MM.1S (cell line): ENCODE data around the gene OVCA2.

Source experiments
- DNase-seq: peaks from one replicate; pipeline ENCODE4 v3.0.0-alpha.2; 2015
- H2AFZ ChIP-seq: fragments of 300-600 bp; sonication (generic); 2 replicates; pipeline ENCODE4 v1.6.0; 2016; ENCODE audit warnings: antibody characterized with exemption, low read length
- H3F3A ChIP-seq: fragments of 300-600 bp; sonication (generic); 2 replicates; pipeline ENCODE4 v1.6.1; 2016; ENCODE audit warnings: mild to moderate bottlenecking, antibody characterized with exemption, low read length, moderate library complexity, mixed read lengths; ENCODE audit not compliant: insufficient read depth
- H3K27ac ChIP-seq: fragments of 300-600 bp; sonication (generic); 2 replicates; pipeline ENCODE4 v1.5.1; 2016; ENCODE audit warnings: mild to moderate bottlenecking, low read length
- H3K27me3 ChIP-seq: fragments of 300-600 bp; sonication (generic); replicated peaks from 2 replicates; pipeline ENCODE4 v1.6.0; 2016; ENCODE audit warnings: low read length; ENCODE audit not compliant: insufficient read depth
- H3K36me3 ChIP-seq: fragments of 300-600 bp; sonication (generic); replicated peaks from 2 replicates; pipeline ENCODE4 v1.6.1; 2016; ENCODE audit warnings: mild to moderate bottlenecking, low read length, mixed read lengths; ENCODE audit not compliant: insufficient read depth
- H3K4me1 ChIP-seq: fragments of 300-600 bp; sonication (generic); 2 replicates; pipeline ENCODE4 v1.6.1; 2016; ENCODE audit warnings: low read length, mixed read lengths
- H3K4me2 ChIP-seq: fragments of 300-600 bp; sonication (generic); 2 replicates; pipeline ENCODE4 v1.6.0; 2016; ENCODE audit warnings: low read depth, low read length
- H3K4me3 ChIP-seq: fragments of 300-600 bp; sonication (generic); 2 replicates; pipeline ENCODE4 v1.5.1; 2016; ENCODE audit warnings: low read length, mixed read lengths
- H3K79me2 ChIP-seq: fragments of 300-600 bp; sonication (generic); 2 replicates; pipeline ENCODE4 v1.6.1; 2016; ENCODE audit warnings: mixed run types, low read length, mixed read lengths
- H3K9ac ChIP-seq: fragments of 300-600 bp; sonication (generic); 2 replicates; pipeline ENCODE4 v1.6.1; 2016; ENCODE audit warnings: low read length, mixed read lengths
- H3K9me2 ChIP-seq: fragments of 300-600 bp; sonication (generic); replicated peaks from 2 replicates; pipeline ENCODE4 v1.6.1; 2016; ENCODE audit warnings: mild to moderate bottlenecking, low read length, mixed read lengths; ENCODE audit not compliant: insufficient read depth
- H3K9me3 ChIP-seq: fragments of 300-600 bp; sonication (generic); replicated peaks from 2 replicates; pipeline ENCODE4 v1.6.1; 2016; ENCODE audit warnings: mild to moderate bottlenecking, low read length, mixed read lengths; ENCODE audit not compliant: insufficient read depth
- H4K20me1 ChIP-seq: fragments of 300-600 bp; sonication (generic); 2 replicates; pipeline ENCODE4 v1.6.1; 2016; ENCODE audit warnings: mild to moderate bottlenecking, low read length, moderate library complexity, mixed read lengths; ENCODE audit not compliant: insufficient read depth
- CTCF ChIP-seq: fragments of 300-600 bp; sonication (generic); IDR thresholded peaks from 2 replicates; pipeline ENCODE4 v1.5.1; 2016; ENCODE audit warnings: antibody characterized with exemption, low read length, mixed read lengths
- EZH2 ChIP-seq: fragments of 300-600 bp; sonication (generic); optimal IDR thresholded peaks from 2 replicates; pipeline ENCODE3; 2017; ENCODE audit warnings: low read depth, mild to moderate bottlenecking, antibody characterized with exemption, low read length, mixed read lengths
- EZH2phosphoT487 ChIP-seq: fragments of 300-600 bp; sonication (generic); IDR thresholded peaks from 2 replicates; pipeline ENCODE4 v1.6.1; 2018; ENCODE audit warnings: antibody characterized with exemption, low read length

OVCA2 gene

DNA sequence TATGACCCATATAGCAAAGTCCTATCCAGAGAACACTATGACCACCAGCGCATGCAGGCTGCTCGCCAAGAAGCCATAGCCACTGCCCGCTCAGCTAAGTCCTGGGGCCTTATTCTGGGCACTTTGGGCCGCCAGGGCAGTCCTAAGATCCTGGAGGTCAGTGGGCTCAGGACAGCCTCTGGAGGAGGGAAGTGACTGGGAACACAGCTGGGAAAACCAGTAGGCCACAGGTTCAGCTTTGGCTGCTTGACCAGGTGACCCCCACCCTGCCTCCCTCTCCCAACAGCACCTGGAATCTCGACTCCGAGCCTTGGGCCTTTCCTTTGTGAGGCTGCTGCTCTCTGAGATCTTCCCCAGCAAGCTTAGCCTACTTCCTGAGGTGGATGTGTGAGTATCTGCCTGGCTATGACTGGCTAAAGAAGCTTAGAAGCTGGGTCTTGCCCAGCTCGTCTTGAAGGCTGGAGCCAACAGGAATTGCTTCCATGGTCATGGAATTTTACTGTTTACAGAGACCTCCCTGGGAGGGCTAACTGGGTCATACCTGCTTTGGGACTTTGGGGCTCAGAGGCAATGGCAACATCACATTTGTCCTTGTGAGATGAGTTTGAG is 1.5 kb upstream of the OVCA2 start:
- no peak for DNase-seq
- Histone ChIP-seq H3K4me1 (peaks cover 8% of the 10 kb centered on the region; the same call in 1 of the 2 replicates), H3K27ac (no peak overlapping the region), H3K4me2 (no peak overlapping the region), H4K20me1 (no peaks in the 10 kb centered on the region), H2AFZ (no peak overlapping the region), H3K4me3 (no peak overlapping the region), H3K9me2 (no peaks in the 10 kb centered on the region), H3F3A (no peaks in the 10 kb centered on the region), H3K9ac (no peak overlapping the region), H3K79me2 (peaks cover 23% of the 10 kb centered on the region), H3K9me3 (no peaks in the 10 kb centered on the region), H3K27me3 (no peaks in the 10 kb centered on the region), H3K36me3 (no peaks in the 10 kb centered on the region)
- no peak for TF ChIP-seq CTCF
- TF ChIP-seq EZH2phosphoT487 = no peak
- no peak for TF ChIP-seq EZH2

DNA sequence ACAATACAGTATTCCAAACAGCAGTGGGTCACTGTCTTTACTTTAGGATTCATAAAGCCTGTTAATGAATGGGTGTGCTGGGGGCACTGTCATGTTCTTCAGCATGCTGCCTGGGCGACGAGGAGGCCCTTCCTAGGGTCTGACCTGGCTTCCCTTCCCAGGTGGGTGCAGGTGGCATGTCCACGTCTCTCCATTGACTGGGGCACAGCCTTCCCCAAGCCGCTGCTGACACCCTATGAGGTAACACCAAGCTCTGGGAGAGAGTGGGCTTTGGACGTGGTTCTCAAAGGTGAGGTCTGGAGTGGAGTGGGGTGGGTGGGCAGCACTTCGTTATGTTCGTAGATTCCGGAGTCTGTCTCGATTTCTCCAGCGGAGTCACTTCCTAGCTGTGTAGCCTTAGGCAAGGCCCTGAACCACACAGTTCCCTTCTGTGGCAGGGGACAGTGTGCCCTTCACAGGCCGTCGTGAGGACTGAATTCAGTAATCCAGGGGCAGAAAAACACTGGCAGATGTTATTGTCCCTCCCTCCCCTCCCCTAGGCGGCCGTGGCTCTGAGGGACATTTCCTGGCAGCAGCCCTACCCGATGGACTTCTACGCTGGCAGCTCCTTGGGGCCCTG is 771 bp upstream of the OVCA2 start:
- H3K9ac ChIP-seq = peak overlapping the region; percentile 33; the same call in 1 of the 2 replicates
- H3K79me2 ChIP-seq = peaks cover 23% of the 10 kb centered on the region
- H4K20me1 ChIP-seq = no peaks in the 10 kb centered on the region
- H2AFZ ChIP-seq = peak overlapping the region; percentile 56
- H3K9me3 ChIP-seq = no peaks in the 10 kb centered on the region
- DNase-seq = no peak
- H3K4me1 ChIP-seq = peaks cover 8% of the 10 kb centered on the region; the same call in 1 of the 2 replicates
- no peaks in the 10 kb centered on the region for H3K36me3 ChIP-seq
- peak overlapping the region; percentile 99 for H3K4me2 ChIP-seq
- no peaks in the 10 kb centered on the region for H3F3A ChIP-seq
- no peak overlapping the region for H3K27ac ChIP-seq
- TF ChIP-seq EZH2 = no peak
- no peak for TF ChIP-seq EZH2phosphoT487
- TF ChIP-seq CTCF = no peak
- H3K27me3 ChIP-seq = no peaks in the 10 kb centered on the region
- peak overlapping the region; percentile 87 for H3K4me3 ChIP-seq
- no peaks in the 10 kb centered on the region for H3K9me2 ChIP-seq

GRCh38 chr17:2042390-2042847 is 597 bp downstream of the OVCA2 start:
- H3F3A ChIP-seq = no peaks in the 10 kb centered on the region
- peak overlapping the region; percentile 93 for H3K9ac ChIP-seq
- no peaks in the 10 kb centered on the region for H3K9me2 ChIP-seq
- DNase-seq = peak; percentile 23
- H3K9me3 ChIP-seq = no peaks in the 10 kb centered on the region
- no peak for TF ChIP-seq EZH2phosphoT487
- TF ChIP-seq EZH2 = no peak
- TF ChIP-seq CTCF = no peak; the same call in 1 of the 2 replicates
- peak overlapping the region; percentile 42; the same call in 1 of the 2 replicates for H3K27ac ChIP-seq
- peaks cover 23% of the 10 kb centered on the region for H3K79me2 ChIP-seq
- H4K20me1 ChIP-seq = no peaks in the 10 kb centered on the region
- peak overlapping the region; percentile 82 for H2AFZ ChIP-seq
- no peaks in the 10 kb centered on the region for H3K27me3 ChIP-seq
- H3K4me1 ChIP-seq = peaks cover 8% of the 10 kb centered on the region; the same call in 1 of the 2 replicates
- H3K4me3 ChIP-seq = peak overlapping the region; percentile 87
- peak overlapping the region; percentile 99 for H3K4me2 ChIP-seq
- H3K36me3 ChIP-seq = no peaks in the 10 kb centered on the region
